Fibroblast of lung (primary cell): ENCODE results near the gene CNTN4.

Experiments
- CTCF ChIP-seq, 2 donors: IDR thresholded peaks in 1 of 2; conservative IDR thresholded peaks in 1 of 2; 1 replicate in 1 of 2; 2 replicates in 1 of 2; pipeline ENCODE4 v1.5.1; 2011 to 2012; ENCODE audit warnings: low read length in 2 of 2, control low read depth in 1 of 2, inconsistent platforms in 1 of 2, low read depth in 1 of 2, mild to moderate bottlenecking in 1 of 2
- EZH2 ChIP-seq: IDR thresholded peaks from 2 replicates; pipeline ENCODE4 v1.5.1; 2012; ENCODE audit warnings: low read length, control low read depth, mild to moderate bottlenecking; ENCODE audit errors: missing control alignments

- TF ChIP-seq CTCF (conservative IDR thresholded peaks at IDR 0.05 in 1 of 2, IDR thresholded peaks at IDR 0.05 in 1 of 2; ENCODE audit: low read depth in 1 of 2, low read length in 2 of 2) (no peak), EZH2 (no peak)
These were observed 460.1 kb downstream of the CNTN4 start for GRCh38 chr3:2558796-2559195.
